Breast epithelium (tissue), 4 donors: Measurements from ENCODE around the gene PON3. TPM values are rescaled to one million over a fixed set of nuclear protein-coding genes. Genes with fewer than 3 reads are reported as not detected.

Experiments used
- DNase-seq, 2 donors: peaks; one replicate each; pipeline ENCODE4 v3.0.0-alpha.2; 2019; ENCODE audit warnings: low spot score in 2 of 2
- H3K27ac ChIP-seq, 2 donors: fragments of 200-600 bp; sonication (generic) in 1 of 2; one replicate each; pipeline ENCODE4 v1.5.1; 2016 to 2019; ENCODE audit warnings: mild to moderate bottlenecking in 1 of 2
- H3K27me3 ChIP-seq, 2 donors: fragments of 200-600 bp; sonication (generic) in 1 of 2; one replicate each; pipeline versions ENCODE4 v1.5.1 to v1.6.0; 2017 to 2019; ENCODE audit warnings: control low read depth in 1 of 2, mild to moderate bottlenecking in 1 of 2
- H3K36me3 ChIP-seq: fragments of 200-600 bp; one replicate; pipeline ENCODE4 v1.5.1; 2019
- H3K4me1 ChIP-seq, 2 donors: fragments of 200-600 bp; sonication (generic); one replicate each; pipeline ENCODE4 v1.5.1; 2016 to 2019; ENCODE audit warnings: control low read depth in 1 of 2
- H3K4me3 ChIP-seq, 3 donors: fragments of 200-600 bp; sonication (generic); 1 replicate in 2 of 3; 2 replicates in 1 of 3; pipeline ENCODE4 v1.5.1; 2016 to 2019; ENCODE audit warnings: mild to moderate bottlenecking in 3 of 3, moderate library complexity in 2 of 3
- H3K9me3 ChIP-seq, 2 donors: fragments of 200-600 bp; sonication (generic) in 1 of 2; one replicate each; pipeline ENCODE4 v1.5.1; 2016 to 2019; ENCODE audit warnings: control low read depth in 1 of 2
- POLR2A ChIP-seq: fragments of 450-650 bp; IDR thresholded peaks from one replicate; pipeline ENCODE4 v1.6.1; 2016; ENCODE audit warnings: antibody characterized with exemption, mild to moderate bottlenecking, moderate library complexity
- POLR2AphosphoS5 ChIP-seq, 3 donors: sonication (generic); formaldehyde crosslinking; IDR thresholded peaks; one replicate each; pipeline ENCODE4 v1.6.1; 2017; ENCODE audit warnings: antibody characterized with exemption in 3 of 3
- intact Hi-C: fragments of 100-400 bp; cut with DNase I; formaldehyde crosslinking; loops from one replicate; pipeline ENCODE4 v1.15.1; 2023; ENCODE audit warnings: low total_unique reads
- total RNA-seq, 3 donors: library from RNA; depleted of rRNA; stranded (reverse); fragments of >200 nt; gene quantifications; one replicate each; pipeline ENCODE4 v1.1.0, GENCODE V29; 2016
- TF ChIP-seq, protein P1 (sequence below), 3 donors: fragments of 450-650 bp; IDR thresholded peaks; one replicate each; pipeline ENCODE4 v1.5.1; 2016 to 2017; ENCODE audit warnings: antibody characterized with exemption in 3 of 3, mild to moderate bottlenecking in 3 of 3, moderate library complexity in 3 of 3

PON3 gene
- total RNA-seq, 3 donors from 2014 or later: 5.9 to 26.9 (median 8.5) TPM

DNA sequence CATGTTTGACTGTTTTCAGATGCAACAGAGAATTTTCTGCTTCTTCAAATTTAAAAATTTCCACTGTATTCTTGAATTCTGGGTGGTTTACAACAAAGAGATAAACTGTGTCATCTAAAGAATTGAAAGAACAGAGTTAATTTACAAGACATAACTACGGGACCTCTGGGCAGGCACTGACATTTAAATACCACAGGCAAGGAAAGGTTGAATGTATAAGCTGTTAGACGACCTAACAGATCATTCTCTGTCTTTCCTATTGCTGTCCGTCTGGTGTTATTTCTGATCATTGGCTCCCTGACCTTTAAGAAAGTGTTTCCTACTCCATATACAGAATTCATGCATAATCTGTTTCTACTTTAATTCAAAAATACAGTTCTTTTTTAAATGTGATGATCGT is 15.5 kb upstream of the PON3 start:
- Histone ChIP-seq H3K27me3 (no peaks in the 10 kb centered on the region), H3K4me1 (no peaks in the 10 kb centered on the region), H3K9me3 (no peaks in the 10 kb centered on the region), H3K27ac (no peak overlapping the region), H3K36me3 (no peaks in the 10 kb centered on the region), H3K4me3 (no peak overlapping the region)
- TF ChIP-seq POLR2A: no peak
- TF ChIP-seq, protein P1, sequence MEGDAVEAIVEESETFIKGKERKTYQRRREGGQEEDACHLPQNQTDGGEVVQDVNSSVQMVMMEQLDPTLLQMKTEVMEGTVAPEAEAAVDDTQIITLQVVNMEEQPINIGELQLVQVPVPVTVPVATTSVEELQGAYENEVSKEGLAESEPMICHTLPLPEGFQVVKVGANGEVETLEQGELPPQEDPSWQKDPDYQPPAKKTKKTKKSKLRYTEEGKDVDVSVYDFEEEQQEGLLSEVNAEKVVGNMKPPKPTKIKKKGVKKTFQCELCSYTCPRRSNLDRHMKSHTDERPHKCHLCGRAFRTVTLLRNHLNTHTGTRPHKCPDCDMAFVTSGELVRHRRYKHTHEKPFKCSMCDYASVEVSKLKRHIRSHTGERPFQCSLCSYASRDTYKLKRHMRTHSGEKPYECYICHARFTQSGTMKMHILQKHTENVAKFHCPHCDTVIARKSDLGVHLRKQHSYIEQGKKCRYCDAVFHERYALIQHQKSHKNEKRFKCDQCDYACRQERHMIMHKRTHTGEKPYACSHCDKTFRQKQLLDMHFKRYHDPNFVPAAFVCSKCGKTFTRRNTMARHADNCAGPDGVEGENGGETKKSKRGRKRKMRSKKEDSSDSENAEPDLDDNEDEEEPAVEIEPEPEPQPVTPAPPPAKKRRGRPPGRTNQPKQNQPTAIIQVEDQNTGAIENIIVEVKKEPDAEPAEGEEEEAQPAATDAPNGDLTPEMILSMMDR (IDR thresholded peaks at IDR 0.05): no peak
- TF ChIP-seq POLR2AphosphoS5 (IDR thresholded peaks at IDR 0.05): no peak
- DNase-seq: no peak
- intact Hi-C loops: no loop called here

DNA sequence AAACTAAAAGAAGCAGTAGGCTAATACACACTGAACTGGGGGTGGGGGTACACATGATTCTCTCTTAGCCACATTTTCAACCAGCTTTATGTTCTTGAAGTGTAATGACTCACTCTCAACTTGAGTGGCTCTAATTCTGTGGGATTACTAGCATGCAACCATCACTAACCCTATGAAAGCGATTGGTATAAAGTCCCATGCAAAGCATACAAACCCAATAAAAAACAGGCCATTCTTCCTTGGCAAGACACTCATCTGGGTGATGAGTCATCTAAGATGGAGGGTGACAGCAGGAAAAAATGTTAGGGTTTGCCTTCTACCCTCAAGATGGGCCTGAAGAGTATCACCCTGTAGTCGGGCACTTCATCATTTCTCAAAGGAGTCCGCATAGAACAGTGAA is 14.9 kb upstream of the PON3 start:
- H3K4me1 ChIP-seq: no peaks in the 10 kb centered on the region
- H3K36me3 ChIP-seq: no peaks in the 10 kb centered on the region
- intact Hi-C loops: no loop called here
- no peaks in the 10 kb centered on the region for H3K9me3 ChIP-seq
- no peak for DNase-seq
- H3K27ac ChIP-seq: no peak overlapping the region
- no peaks in the 10 kb centered on the region for H3K27me3 ChIP-seq
- TF ChIP-seq POLR2A (no peak), POLR2AphosphoS5 (IDR thresholded peaks at IDR 0.05) (no peak)
- TF ChIP-seq, protein P1 (IDR thresholded peaks at IDR 0.05): no peak
- H3K4me3 ChIP-seq: no peak overlapping the region

DNA sequence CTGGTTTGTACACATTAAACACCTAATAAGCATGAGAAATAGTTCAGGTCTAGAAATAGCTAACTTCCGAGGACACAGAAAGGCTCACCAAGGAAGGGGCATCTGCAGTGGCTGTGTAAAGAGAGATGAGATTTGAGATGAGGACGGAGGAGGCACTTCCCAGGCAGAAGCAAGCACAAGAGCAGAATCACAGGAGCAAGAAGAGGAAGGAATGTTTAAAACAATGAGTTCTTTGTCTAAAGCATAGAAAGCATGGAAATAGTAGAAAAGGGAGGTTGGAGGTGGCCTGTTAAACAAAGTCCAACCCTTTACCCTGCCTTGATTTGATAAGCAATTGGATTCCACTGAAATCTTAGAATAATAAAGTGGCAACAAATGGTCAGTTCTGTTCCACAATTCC is 11.6 kb upstream of the PON3 start:
- intact Hi-C loops: no loop called here

DNA sequence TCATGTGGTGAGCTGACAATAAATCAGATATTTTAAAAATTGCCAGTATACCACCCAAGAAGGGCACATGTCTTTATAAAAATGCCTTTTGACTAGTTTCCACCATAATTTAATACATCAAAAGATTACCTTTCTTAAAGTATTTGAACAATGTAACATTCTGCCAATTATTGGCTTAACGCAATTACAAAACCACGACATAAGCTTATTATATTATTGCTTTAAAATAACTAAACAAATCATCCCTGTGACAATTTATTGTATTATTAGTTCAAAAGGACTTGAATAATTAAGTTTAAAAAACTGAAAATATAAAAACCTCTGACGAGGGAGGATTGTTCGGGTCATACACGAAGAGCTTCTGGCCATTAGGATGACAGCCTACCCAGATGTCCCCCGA is 9.6 kb upstream of the PON3 start:
- H3K9me3 ChIP-seq: no peaks in the 10 kb centered on the region
- no peaks in the 10 kb centered on the region for H3K36me3 ChIP-seq

More for the DNA sequence above, 11.6 kb upstream of the PON3 start:
- Histone ChIP-seq H3K36me3 (no peaks in the 10 kb centered on the region), H3K27ac (no peak overlapping the region), H3K4me1 (no peaks in the 10 kb centered on the region), H3K27me3 (no peaks in the 10 kb centered on the region), H3K4me3 (no peak overlapping the region), H3K9me3 (no peaks in the 10 kb centered on the region)
- no peak for DNase-seq
- TF ChIP-seq POLR2A (no peak), POLR2AphosphoS5 (IDR thresholded peaks at IDR 0.05) (no peak)
- TF ChIP-seq, protein P1 (IDR thresholded peaks at IDR 0.05): no peak

DNA sequence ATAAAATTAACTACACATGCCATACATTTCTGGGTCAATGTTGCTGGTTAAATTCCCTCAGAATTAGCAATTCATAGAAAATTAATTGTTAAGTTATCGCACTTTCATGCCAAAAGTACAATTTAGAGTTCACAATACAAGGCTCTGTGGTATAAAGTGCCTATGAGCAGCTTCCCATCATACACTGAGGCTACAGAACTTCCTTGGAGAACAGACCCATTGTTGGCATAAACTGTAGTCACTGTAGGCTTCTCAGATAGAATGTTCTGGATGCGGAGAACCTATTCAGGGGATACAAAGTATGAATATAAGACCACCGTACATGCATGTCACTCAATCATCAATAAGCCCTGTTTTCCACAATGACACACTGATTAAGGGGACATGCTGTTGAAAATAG is 9.0 kb upstream of the PON3 start:
- H3K4me3 ChIP-seq: no peak overlapping the region
- H3K36me3 ChIP-seq: no peaks in the 10 kb centered on the region
- no peaks in the 10 kb centered on the region for H3K4me1 ChIP-seq
- TF ChIP-seq, protein P1 (IDR thresholded peaks at IDR 0.05): no peak
- TF ChIP-seq POLR2A (no peak), POLR2AphosphoS5 (IDR thresholded peaks at IDR 0.05) (no peak)
- no peaks in the 10 kb centered on the region for H3K9me3 ChIP-seq
- intact Hi-C loops: no loop called here
- no peak overlapping the region for H3K27ac ChIP-seq
- no peak for DNase-seq
- H3K27me3 ChIP-seq: no peaks in the 10 kb centered on the region

More for the DNA sequence above, 9.6 kb upstream of the PON3 start:
- Histone ChIP-seq H3K4me1 (no peaks in the 10 kb centered on the region), H3K27ac (no peak overlapping the region), H3K27me3 (no peaks in the 10 kb centered on the region), H3K4me3 (no peak overlapping the region)
- no peak for DNase-seq
- TF ChIP-seq POLR2AphosphoS5 (IDR thresholded peaks at IDR 0.05) (no peak), POLR2A (no peak)
- TF ChIP-seq, protein P1 (IDR thresholded peaks at IDR 0.05): no peak
- intact Hi-C loops: no loop called here
